B cell (primary cell): Measurements from ENCODE around the gene PRTFDC1. TPM values are rescaled to one million over a fixed set of nuclear protein-coding genes. Genes with fewer than 3 reads are reported as not detected.
"Not testable (repeated sequence)": the region's sequence is repeated elsewhere in the genome, so short reads cannot be mapped to it uniquely, and the experiment has no call there.

ENCODE experiments used
- ATAC-seq: fragments of 200-7000 bp; cut with Tn5 transposase; one replicate; pipeline ENCODE4 v1.10.0; 2021; ENCODE audit warnings: low read depth, mild to moderate bottlenecking, moderate number of reproducible peaks, moderate library complexity
- CTCF ChIA-PET: fragments of 350-600 bp; sonication (Branson Sonifier 250); formaldehyde crosslinking; loops from one replicate; lab custom pipeline; 2021; ENCODE audit warnings: antibody characterized with exemption, inconsistent platforms; lab: Charles Lee
- POLR2A ChIA-PET: fragments of 350-600 bp; sonication (Branson Sonifier 250); formaldehyde crosslinking; loops from one replicate; lab custom pipeline; 2021; ENCODE audit warnings: antibody characterized with exemption; lab: Charles Lee
- DNase-seq: peaks from one replicate; pipeline ENCODE4 v3.0.0; 2013
- H2AFZ ChIP-seq: 2 replicates; pipeline ENCODE4 v1.6.1; 2012; ENCODE audit warnings: mild to moderate bottlenecking, low read depth, low read length; ENCODE audit not compliant: insufficient read depth, poor library complexity, severe bottlenecking
- H3K27ac ChIP-seq, 2 donors: 1 replicate in 1 of 2; 2 replicates in 1 of 2; pipeline ENCODE4 v1.5.1; 2012 to 2013; ENCODE audit warnings: low read length in 2 of 2, mild to moderate bottlenecking in 2 of 2, moderate library complexity in 1 of 2
- H3K27me3 ChIP-seq, 4 experiments: fragments of 200-600 bp in 1 of 4; sonication (generic) in 1 of 4; replicated peaks in 1 of 4; 1 replicate in 2 of 4; 2 replicates in 2 of 4; pipeline versions ENCODE4 v1.6.1 to v1.7.0; 2013 to 2016; ENCODE audit warnings: low read length in 3 of 4, mild to moderate bottlenecking in 2 of 4, mixed read lengths in 1 of 4, moderate library complexity in 1 of 4; ENCODE audit not compliant: insufficient read depth in 4 of 4, control insufficient read depth in 3 of 4; ENCODE audit errors: control extremely low read depth in 1 of 4
- H3K36me3 ChIP-seq, 2 experiments: replicated peaks in 1 of 2; 1 replicate in 1 of 2; 2 replicates in 1 of 2; pipeline versions ENCODE4 v1.6.1 to v1.7.1; 2013; ENCODE audit warnings: low read length in 1 of 2; ENCODE audit not compliant: insufficient read depth in 2 of 2, control insufficient read depth in 1 of 2; ENCODE audit errors: control extremely low read depth in 1 of 2, extremely low read depth in 1 of 2
- H3K4me1 ChIP-seq, 2 donors: fragments of 200-600 bp in 1 of 2; sonication (generic) in 1 of 2; 1 replicate in 1 of 2; 2 replicates in 1 of 2; pipeline versions ENCODE4 v1.5.1 to v1.6.1; 2013 to 2017; ENCODE audit warnings: low read length in 2 of 2; ENCODE audit not compliant: control insufficient read depth in 2 of 2, insufficient read depth in 2 of 2
- H3K4me2 ChIP-seq: replicated peaks from 2 replicates; pipeline ENCODE3; 2012; ENCODE audit warnings: mild to moderate bottlenecking, low read depth, low read length; ENCODE audit not compliant: poor library complexity, severe bottlenecking
- H3K4me3 ChIP-seq, 5 experiments: fragments of 200-600 bp in 1 of 5; sonication (generic) in 1 of 5; 1 replicate in 3 of 5; 2 replicates in 2 of 5; pipeline versions ENCODE4 v1.5.1 to v1.7.0; 2011 to 2016; ENCODE audit warnings: low read length in 4 of 5, mild to moderate bottlenecking in 4 of 5, low read depth in 2 of 5, control low read depth in 1 of 5, moderate library complexity in 1 of 5; ENCODE audit not compliant: insufficient read depth in 1 of 5; ENCODE audit errors: control extremely low read depth in 1 of 5, extremely low read depth in 1 of 5
- H3K79me2 ChIP-seq: fragments of 200-600 bp; sonication (generic); one replicate; pipeline ENCODE4 v1.6.0; 2016; ENCODE audit warnings: low read length; ENCODE audit not compliant: control insufficient read depth, insufficient read depth
- H3K9ac ChIP-seq: fragments of 200-600 bp; sonication (generic); 2 replicates; pipeline ENCODE4 v1.6.1; 2017; ENCODE audit warnings: mild to moderate bottlenecking, low read length, moderate library complexity
- H3K9me3 ChIP-seq, 3 donors: one replicate each; pipeline versions ENCODE4 v1.6.1 to v1.7.1; 2013; ENCODE audit warnings: low read length in 2 of 3; ENCODE audit not compliant: control insufficient read depth in 2 of 3, insufficient read depth in 1 of 3; ENCODE audit errors: control extremely low read depth in 1 of 3
- H4K20me1 ChIP-seq: 2 replicates; pipeline ENCODE4 v1.6.0; 2012; ENCODE audit warnings: mild to moderate bottlenecking, low read length; ENCODE audit not compliant: insufficient read depth, control insufficient read depth, poor library complexity, severe bottlenecking
- H3K27ac Mint-ChIP-seq: one replicate; pipeline ENCODE4 v1.8.0; 2021; ENCODE audit warnings: mixed read lengths
- H3K27me3 Mint-ChIP-seq: one replicate; pipeline ENCODE4 v1.8.0; 2021; ENCODE audit warnings: mixed read lengths
- H3K4me1 Mint-ChIP-seq: one replicate; pipeline ENCODE4 v1.8.0; 2021; ENCODE audit warnings: mixed read lengths
- H3K4me3 Mint-ChIP-seq: one replicate; pipeline ENCODE4 v1.8.0; 2021; ENCODE audit warnings: mixed read lengths
- H3K9me3 Mint-ChIP-seq: one replicate; pipeline ENCODE4 v1.8.0; 2022; ENCODE audit warnings: mixed read lengths; ENCODE audit not compliant: insufficient read depth
- CTCF ChIP-seq: fragments of 200-600 bp; IDR thresholded peaks from one replicate; pipeline ENCODE4 v1.8.0; 2022; ENCODE audit warnings: antibody characterized with exemption, mild to moderate bottlenecking
- EZH2 ChIP-seq: IDR thresholded peaks from 2 replicates; pipeline ENCODE4 v1.6.1; 2012; ENCODE audit warnings: borderline replicate concordance, low read depth, mild to moderate bottlenecking, moderate library complexity, low read length; ENCODE audit not compliant: insufficient read depth, poor library complexity, severe bottlenecking
- WGBS: methylation state at CpG from one replicate; pipeline ENCODE4 v1.1.5; 2013; ENCODE audit warnings: missing lambda C conversion rate; ENCODE audit not compliant: insufficient coverage; 5-methylcytosine and 5-hydroxymethylcytosine counted together
- intact Hi-C: fragments of 100-400 bp; cut with micrococcal nuclease; formaldehyde crosslinking; loops from one replicate; pipeline ENCODE4 v1.10.0; 2022
- polyA plus RNA-seq: library from polyadenylated mRNA; depleted of rRNA; stranded (reverse); fragments of >200 nt; gene quantifications from 2 replicates; pipeline ENCODE4 v1.2.3, GENCODE V29; 2012
- total RNA-seq, 2 donors: library from RNA; stranded (reverse); fragments of 120-200 nt in 1 of 2; gene quantifications; 1 replicate in 1 of 2; 2 replicates in 1 of 2; pipeline versions ENCODE4 v1.2.3 to v1.2.4, GENCODE V29; 2013 to 2022

The PRTFDC1 gene
- total and polyA plus RNA-seq, 2 donors (not counting 1 experiment from before 2014, with no cell fraction given) = 0.63 TPM; not detected in 1

GRCh38 chr10:24841530-24841929, 110.9 kb downstream of the PRTFDC1 start:
- Histone ChIP-seq H3K4me2 (no peak overlapping the region), H3K9ac (no peak overlapping the region), H3K4me3 (no peak overlapping the region), H3K79me2 (no peaks in the 10 kb centered on the region), H3K36me3 (no peaks in the 10 kb centered on the region), H3K9me3 (peaks cover 0 to 3% (median 0%) of the 10 kb centered on the region in 3 donors), H2AFZ (no peak overlapping the region), H3K4me1 (no peaks in the 10 kb centered on the region), H4K20me1 (no peaks in the 10 kb centered on the region), H3K27ac (no peak overlapping the region), H3K27me3 (no peaks in the 10 kb centered on the region)
- intact Hi-C loops = no loop called here
- ChIA-PET CTCF (no interaction called here), POLR2A (no interaction called here)
- peaks cover 3% of the 10 kb centered on the region for H3K4me1 Mint-ChIP-seq
- 82% methylated on average over 2 of the region's 2 CpGs for WGBS
- no peak overlapping the region for H3K27ac Mint-ChIP-seq
- ATAC-seq = no peak
- DNase-seq = no peak
- no peaks in the 10 kb centered on the region for H3K9me3 Mint-ChIP-seq
- peaks cover 8% of the 10 kb centered on the region for H3K27me3 Mint-ChIP-seq
- TF ChIP-seq CTCF (no peak), EZH2 (no peak)
- no peak overlapping the region for H3K4me3 Mint-ChIP-seq

GRCh38 chr10:24840784-24841183, 111.6 kb downstream of the PRTFDC1 start:
- H3K9me3 Mint-ChIP-seq = no peaks in the 10 kb centered on the region
- TF ChIP-seq CTCF (no peak), EZH2 (no peak)
- peaks cover 8% of the 10 kb centered on the region for H3K27me3 Mint-ChIP-seq
- H3K4me2 ChIP-seq = no peak overlapping the region
- H3K9me3 ChIP-seq = no peaks in the 10 kb centered on the region
- ATAC-seq (no peak), DNase-seq (no peak)
- H3K4me1 ChIP-seq = no peaks in the 10 kb centered on the region
- peaks cover 3% of the 10 kb centered on the region for H3K4me1 Mint-ChIP-seq
- no peaks in the 10 kb centered on the region for H3K79me2 ChIP-seq
- no peaks in the 10 kb centered on the region for H3K36me3 ChIP-seq
- H3K4me3 ChIP-seq = no peak overlapping the region
- no peak overlapping the region for H3K9ac ChIP-seq
- no peak overlapping the region for H3K27ac ChIP-seq
- CTCF ChIA-PET = no interaction called here
- H3K27ac Mint-ChIP-seq = no peak overlapping the region
- intact Hi-C loops = no loop called here
- POLR2A ChIA-PET = no interaction called here
- no peak overlapping the region for H2AFZ ChIP-seq
- H4K20me1 ChIP-seq = no peaks in the 10 kb centered on the region
- no peak overlapping the region for H3K4me3 Mint-ChIP-seq
- no peaks in the 10 kb centered on the region for H3K27me3 ChIP-seq

- H3K27ac ChIP-seq, POLR2A ChIA-PET, H3K27me3 ChIP-seq, intact Hi-C loops, H3K9ac ChIP-seq, H3K27ac Mint-ChIP-seq, H3K4me1 Mint-ChIP-seq, ATAC-seq, DNase-seq, H2AFZ ChIP-seq, H3K36me3 ChIP-seq, H3K79me2 ChIP-seq, H3K4me3 ChIP-seq, H3K4me2 ChIP-seq, H3K9me3 ChIP-seq, H4K20me1 ChIP-seq, H3K9me3 Mint-ChIP-seq, H3K4me3 Mint-ChIP-seq, H3K27me3 Mint-ChIP-seq, H3K4me1 ChIP-seq: not testable (repeated sequence)
- CTCF ChIA-PET = interaction anchor here (0.6 kb wide), 2 partner anchors 54 to 75 kb away, joined by 3 to 4 read pairs; no protein-coding TSS in a partner anchor
- 20% methylated on average over 1 of the region's 2 CpGs for WGBS
Measured at GRCh38 chr10:24837781-24838180, 114.6 kb downstream of the PRTFDC1 start.
